ENCODE results near the gene MBOAT7.

Gene MBOAT7

DNA sequence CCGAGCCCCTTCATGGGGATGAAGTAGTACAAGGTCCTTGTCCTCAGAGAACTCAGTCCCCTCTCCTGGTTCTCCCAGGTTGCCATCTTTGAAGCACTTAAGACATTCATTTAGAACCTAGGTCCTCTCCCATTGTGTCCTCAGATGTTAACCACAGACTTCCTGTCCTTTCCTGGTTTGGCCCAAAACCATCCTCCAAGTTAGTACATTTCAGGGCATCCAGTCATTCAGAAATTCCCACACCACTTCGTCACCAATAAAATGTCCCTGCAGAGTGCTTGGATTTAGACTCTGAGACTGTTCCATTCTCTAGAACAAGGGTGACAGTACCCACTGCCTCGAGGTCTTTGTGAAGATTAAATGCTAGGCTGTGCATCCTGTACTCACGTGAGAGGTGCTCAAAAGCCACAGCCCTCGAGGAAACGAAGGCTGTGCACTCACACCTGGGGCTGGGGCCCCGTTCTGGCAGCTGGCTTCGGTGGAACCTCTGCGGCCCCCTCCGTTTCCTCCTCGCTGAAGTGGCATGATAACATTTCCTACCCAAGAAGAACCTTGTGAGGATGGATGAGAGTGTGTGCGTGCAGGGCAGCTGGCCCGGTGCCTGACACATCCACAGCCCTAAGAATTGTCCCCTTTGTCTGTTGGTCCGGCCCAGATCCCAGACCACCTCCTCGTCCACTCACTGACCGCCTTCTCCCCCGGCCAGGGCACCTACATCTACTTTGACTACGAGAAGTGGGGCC is 34.6 kb downstream of the MBOAT7 start:
- DNase-seq (ENCODE audit: insufficient read length, low spot score): no peak
- FAIRE-seq: no peak
- TF ChIP-seq, protein P1, sequence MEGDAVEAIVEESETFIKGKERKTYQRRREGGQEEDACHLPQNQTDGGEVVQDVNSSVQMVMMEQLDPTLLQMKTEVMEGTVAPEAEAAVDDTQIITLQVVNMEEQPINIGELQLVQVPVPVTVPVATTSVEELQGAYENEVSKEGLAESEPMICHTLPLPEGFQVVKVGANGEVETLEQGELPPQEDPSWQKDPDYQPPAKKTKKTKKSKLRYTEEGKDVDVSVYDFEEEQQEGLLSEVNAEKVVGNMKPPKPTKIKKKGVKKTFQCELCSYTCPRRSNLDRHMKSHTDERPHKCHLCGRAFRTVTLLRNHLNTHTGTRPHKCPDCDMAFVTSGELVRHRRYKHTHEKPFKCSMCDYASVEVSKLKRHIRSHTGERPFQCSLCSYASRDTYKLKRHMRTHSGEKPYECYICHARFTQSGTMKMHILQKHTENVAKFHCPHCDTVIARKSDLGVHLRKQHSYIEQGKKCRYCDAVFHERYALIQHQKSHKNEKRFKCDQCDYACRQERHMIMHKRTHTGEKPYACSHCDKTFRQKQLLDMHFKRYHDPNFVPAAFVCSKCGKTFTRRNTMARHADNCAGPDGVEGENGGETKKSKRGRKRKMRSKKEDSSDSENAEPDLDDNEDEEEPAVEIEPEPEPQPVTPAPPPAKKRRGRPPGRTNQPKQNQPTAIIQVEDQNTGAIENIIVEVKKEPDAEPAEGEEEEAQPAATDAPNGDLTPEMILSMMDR (IDR thresholded peaks at IDR 0.05; ENCODE audit: insufficient read depth, missing control alignments): no peak

DNA sequence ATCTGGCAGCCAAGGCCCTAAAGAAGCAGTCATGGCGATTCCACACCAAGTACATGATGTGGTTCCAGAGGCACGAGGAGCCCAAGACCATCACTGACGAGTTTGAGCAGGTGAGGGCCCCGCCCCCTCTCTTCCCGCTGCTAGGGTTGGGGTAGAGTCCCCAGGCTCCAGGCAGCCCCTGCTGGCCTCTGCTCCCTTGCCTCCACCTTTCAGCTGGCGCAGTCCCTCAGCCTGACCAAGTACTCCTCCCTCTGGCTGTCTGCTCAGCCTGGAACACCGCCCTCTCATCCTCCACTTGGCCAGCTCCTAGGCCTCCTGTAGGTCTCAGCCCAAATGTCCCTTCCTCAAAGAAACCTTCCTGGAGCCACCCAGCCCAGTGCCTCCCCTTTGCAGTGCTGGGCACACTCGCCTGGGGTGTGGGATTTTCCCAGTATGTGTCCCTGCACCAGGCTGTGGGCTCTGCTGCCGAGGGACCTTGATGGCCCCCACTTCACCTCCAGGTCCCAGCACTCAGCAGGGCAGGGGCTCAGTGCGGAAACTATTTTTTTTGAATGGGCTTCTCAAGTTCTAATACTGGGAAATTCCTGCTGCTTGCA is 35.6 kb downstream of the MBOAT7 start:
- FAIRE-seq: no peak
- DNase-seq (ENCODE audit: insufficient read length, low spot score): no peak
- TF ChIP-seq, protein P1 (IDR thresholded peaks at IDR 0.05; ENCODE audit: insufficient read depth, missing control alignments): no peak

DNA sequence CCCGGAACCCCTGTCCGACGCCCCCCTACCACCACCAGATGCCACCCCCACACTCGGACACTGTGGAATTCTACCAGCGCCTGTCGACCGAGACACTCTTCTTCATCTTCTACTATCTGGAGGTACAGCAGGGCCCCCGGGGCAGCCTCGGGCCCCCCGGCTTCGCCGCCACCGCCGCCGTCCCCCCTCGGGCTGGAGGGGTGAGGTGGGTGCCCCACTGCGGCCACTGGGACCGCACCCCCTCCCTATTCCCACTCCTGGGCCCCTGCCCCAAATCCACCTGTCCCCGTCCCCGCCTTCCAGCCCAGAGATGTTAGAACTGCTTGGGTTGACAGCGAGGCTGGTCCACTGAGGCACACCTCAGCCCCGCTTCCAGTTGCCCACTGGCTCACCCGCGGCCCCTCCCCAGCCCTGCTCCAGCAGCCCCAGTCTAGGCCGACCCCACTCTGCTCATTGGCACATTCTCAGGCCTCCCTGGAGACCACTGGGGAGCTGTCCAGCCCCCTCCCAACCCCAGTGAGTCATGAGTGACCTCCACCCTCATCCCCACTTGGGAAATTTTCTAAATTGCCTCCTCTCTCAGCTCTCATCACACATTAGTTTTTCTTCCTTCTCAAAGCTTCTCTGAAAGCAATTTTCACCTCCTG is 36.4 kb downstream of the MBOAT7 start:
- TF ChIP-seq, protein P1 (IDR thresholded peaks at IDR 0.05; ENCODE audit: insufficient read depth, missing control alignments): no peak
- no peak for FAIRE-seq
- DNase-seq (ENCODE audit: insufficient read length, low spot score): no peak

DNA sequence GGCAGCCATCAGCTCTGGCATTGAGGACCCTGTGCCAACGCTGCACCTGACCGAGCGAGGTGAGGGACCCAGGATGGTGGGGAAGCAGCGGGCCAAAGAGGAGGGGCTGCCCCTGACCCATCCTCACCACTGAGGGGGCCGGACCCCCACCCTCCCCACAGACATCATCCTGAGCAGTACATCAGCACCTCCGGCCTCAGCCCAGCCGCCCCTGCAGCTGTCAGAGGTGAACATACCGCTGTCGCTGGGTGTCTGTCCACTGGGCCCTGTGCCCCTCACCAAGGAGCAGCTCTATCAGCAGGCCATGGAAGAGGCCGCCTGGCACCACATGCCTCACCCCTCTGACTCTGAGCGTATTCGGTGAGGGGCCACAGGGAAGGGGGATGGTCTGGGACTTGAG is 37.1 kb downstream of the MBOAT7 start:
- TF ChIP-seq, protein P1 (IDR thresholded peaks at IDR 0.05; ENCODE audit: insufficient read depth, missing control alignments): no peak
- no peak for FAIRE-seq
- DNase-seq (ENCODE audit: insufficient read length, low spot score): no peak

DNA sequence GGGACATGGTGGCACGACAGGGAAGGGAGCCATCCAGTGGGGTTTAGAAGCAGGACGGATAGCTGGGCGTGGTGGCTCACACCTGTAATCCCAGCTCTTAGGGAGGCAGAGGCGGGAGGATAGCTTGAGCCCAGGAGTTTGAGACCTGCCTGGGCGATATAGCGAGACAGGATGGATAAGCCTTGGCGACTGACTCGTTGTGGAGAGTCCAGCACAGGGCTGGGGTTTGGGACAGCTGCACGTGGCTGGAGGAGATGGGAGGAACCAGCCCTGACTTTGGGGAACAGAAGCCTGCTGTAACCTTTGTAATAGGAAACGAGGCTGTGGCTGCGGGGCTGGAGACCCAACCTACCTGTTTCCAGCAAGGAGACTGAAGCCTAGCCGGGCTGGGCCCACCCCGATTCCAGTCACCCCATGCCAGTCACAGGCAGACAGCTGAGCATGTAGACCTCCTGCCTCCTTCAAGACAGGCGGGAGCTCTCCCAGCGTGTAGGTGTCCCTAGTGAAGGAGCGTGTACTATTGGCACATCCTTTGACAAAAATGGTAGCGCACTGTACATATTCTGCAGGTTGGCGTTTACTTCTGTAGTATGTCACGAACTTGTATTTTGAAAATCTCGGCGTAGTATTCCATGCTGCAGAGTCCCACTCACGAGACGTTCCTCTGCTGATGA is 37.9 kb downstream of the MBOAT7 start:
- FAIRE-seq (no peak), DNase-seq (ENCODE audit: insufficient read length, low spot score) (no peak)
- TF ChIP-seq, protein P1 (IDR thresholded peaks at IDR 0.05; ENCODE audit: insufficient read depth, missing control alignments): no peak

DNA sequence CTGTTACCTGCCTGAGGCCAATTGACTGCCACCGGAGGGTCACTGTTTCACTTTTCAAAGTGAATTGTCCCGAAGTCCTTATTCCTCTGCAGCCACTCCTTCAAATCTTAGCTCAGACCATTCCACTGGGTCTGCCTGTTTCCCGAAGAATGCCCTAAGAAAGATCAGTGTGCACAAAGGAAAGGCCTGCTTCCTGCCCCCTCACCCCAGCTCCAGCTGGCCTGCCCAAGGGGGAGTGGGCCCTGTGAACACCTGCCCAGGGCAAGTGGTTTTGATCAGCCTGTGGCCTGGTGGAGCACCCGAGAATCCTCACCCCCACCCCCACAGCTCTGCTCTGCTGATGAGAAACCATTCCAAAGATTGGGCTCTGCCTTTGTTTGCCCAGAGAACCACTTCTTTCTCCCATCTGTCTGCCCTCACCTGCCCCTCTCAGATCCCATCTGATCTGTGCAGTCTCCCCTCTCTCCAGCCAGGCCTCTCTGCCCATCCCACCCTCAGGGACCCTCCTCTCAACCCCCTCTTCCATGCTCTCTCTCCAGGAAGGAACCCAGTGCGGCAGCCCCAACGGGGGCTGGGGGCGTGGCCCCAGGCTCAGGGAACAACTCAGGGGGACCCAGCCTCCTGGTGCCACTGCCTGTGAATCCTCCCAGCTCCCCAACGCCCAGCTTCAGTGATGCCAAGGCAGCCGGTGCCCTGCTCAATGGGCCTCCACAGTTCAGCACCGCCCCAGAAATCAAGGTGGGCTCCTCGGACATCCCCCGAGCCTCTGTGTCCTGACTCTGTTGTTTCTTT is 40.2 kb downstream of the MBOAT7 start:
- DNase-seq (ENCODE audit: insufficient read length, low spot score): no peak
- TF ChIP-seq, protein P1 (IDR thresholded peaks at IDR 0.05; ENCODE audit: insufficient read depth, missing control alignments): no peak
- FAIRE-seq: no peak

All from D721Med (cell line).